ENCODE data around the gene CASK.

CASK gene

DNA sequence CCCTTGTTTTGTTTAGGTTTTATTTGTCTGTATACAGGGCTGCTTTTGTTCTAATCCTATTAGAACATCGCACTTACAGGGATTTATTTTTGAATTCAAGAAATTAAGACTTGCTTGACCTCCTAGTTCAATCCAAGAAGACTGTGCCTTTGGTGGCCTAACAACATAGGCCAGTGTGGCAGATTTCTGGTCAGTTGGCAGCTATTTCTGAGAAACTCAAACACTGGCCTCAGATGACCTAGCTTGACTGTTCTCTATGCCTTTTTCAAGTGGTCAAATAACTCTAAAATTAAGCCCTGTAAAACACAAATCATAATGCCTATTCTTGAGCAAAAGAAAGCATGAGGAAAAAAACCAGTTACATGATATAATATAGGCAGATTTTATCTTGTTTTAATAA, 323.8 kb downstream of the CASK start:
- CTCF ChIA-PET, result no interaction called here
- TF ChIP-seq, protein P1, sequence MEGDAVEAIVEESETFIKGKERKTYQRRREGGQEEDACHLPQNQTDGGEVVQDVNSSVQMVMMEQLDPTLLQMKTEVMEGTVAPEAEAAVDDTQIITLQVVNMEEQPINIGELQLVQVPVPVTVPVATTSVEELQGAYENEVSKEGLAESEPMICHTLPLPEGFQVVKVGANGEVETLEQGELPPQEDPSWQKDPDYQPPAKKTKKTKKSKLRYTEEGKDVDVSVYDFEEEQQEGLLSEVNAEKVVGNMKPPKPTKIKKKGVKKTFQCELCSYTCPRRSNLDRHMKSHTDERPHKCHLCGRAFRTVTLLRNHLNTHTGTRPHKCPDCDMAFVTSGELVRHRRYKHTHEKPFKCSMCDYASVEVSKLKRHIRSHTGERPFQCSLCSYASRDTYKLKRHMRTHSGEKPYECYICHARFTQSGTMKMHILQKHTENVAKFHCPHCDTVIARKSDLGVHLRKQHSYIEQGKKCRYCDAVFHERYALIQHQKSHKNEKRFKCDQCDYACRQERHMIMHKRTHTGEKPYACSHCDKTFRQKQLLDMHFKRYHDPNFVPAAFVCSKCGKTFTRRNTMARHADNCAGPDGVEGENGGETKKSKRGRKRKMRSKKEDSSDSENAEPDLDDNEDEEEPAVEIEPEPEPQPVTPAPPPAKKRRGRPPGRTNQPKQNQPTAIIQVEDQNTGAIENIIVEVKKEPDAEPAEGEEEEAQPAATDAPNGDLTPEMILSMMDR (IDR thresholded peaks at IDR 0.05; ENCODE audit: control extremely low read depth, extremely low read depth, low read depth, missing control alignments), result no peak
- POLR2A ChIA-PET, result no interaction called here
- DNase-seq (ENCODE audit: extremely low spot score), result no peak

DNA sequence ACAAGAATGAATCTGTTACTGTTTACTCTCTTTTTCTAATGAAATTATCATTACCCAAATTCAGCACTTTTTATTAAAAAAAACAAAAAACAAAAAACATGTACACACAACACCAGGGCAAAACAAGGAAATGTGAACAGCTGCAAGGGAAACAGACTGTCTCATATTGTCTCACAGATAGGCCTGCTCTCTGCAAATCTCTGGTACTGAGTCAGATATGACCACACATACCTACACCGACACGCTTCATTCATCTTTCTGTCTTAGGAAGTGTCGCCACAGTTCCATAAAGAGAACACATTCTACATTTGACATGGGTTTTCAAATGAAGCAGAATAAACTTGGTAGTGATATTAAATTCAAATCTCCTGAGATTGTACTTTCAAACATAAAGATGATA, 326.8 kb downstream of the CASK start:
- POLR2A ChIA-PET, result no interaction called here
- DNase-seq (ENCODE audit: extremely low spot score), result peak; percentile 35
- TF ChIP-seq, protein P1 (IDR thresholded peaks at IDR 0.05; ENCODE audit: control extremely low read depth, extremely low read depth, low read depth, missing control alignments), result no peak
- CTCF ChIA-PET, result interaction anchor here (1.0 kb wide), 1 partner anchor 163 kb away, joined by 3 read pairs; no protein-coding TSS in a partner anchor

DNA sequence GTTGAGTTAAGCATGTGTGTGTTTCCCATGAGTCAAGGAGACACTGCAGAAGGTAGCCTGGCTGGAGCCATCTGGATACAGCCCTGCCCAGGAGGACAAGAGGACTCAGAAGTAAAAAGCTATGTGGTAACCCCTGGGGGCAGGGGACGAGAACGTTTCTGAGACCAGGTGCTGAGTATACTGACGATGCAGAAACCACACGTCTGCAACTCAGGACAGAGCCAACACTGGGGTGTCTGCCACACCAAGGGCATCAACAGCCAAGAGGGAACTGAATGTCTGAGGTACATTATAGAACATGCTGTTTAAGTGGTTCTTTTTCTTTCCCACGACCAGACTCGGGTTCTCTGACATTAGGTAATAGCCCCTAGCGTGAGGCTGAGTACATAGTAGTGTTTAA, 328.7 kb downstream of the CASK start:
- TF ChIP-seq, protein P1 (IDR thresholded peaks at IDR 0.05; ENCODE audit: control extremely low read depth, extremely low read depth, low read depth, missing control alignments), result no peak
- POLR2A ChIA-PET, result no interaction called here
- CTCF ChIA-PET, result no interaction called here
- DNase-seq (ENCODE audit: extremely low spot score), result no peak

DNA sequence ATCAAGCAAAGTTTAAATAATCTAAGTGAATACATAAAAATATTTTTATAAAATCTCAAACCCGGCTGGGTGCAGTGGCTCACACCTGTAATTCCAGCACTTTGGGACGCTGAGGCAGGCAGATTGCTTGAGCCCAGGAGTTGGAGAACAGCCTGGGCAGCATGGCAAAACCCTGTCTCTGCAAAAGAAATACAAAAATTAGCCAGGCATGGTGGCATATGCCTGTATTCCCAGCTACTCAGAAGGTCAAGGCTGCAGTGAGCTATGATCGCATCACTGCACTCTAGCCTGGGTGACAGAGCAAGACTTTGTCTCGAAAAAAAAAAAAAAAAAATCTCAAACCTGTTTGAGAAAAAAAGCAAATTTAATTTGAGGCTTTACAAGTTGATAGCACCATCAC, 331.4 kb downstream of the CASK start:
- no peak for DNase-seq (ENCODE audit: extremely low spot score)
- POLR2A ChIA-PET, result no interaction called here
- TF ChIP-seq, protein P1 (IDR thresholded peaks at IDR 0.05; ENCODE audit: control extremely low read depth, extremely low read depth, low read depth, missing control alignments), result no peak
- CTCF ChIA-PET, result no interaction called here

DNA sequence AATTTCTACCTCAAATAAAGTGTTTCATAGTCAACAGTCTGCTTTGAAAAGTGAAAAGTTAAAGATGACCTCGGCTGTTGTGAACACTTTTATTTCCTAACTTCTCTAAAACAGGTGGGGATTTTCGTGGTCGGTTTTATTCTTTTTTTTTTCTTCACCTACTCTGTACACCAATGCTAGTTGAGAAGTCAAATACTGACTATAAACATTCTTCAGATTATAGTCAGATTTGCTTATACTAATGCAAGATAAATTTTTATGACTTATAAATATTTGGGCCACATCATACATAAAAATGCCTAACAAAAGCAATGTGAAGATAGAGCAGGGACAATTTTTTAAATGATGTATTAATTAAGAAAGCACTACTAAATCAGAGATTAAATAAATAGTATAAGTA, 332.7 kb downstream of the CASK start:
- POLR2A ChIA-PET, result no interaction called here
- CTCF ChIA-PET, result no interaction called here
- no peak for DNase-seq (ENCODE audit: extremely low spot score)
- TF ChIP-seq, protein P1 (IDR thresholded peaks at IDR 0.05; ENCODE audit: control extremely low read depth, extremely low read depth, low read depth, missing control alignments), result no peak

DNA sequence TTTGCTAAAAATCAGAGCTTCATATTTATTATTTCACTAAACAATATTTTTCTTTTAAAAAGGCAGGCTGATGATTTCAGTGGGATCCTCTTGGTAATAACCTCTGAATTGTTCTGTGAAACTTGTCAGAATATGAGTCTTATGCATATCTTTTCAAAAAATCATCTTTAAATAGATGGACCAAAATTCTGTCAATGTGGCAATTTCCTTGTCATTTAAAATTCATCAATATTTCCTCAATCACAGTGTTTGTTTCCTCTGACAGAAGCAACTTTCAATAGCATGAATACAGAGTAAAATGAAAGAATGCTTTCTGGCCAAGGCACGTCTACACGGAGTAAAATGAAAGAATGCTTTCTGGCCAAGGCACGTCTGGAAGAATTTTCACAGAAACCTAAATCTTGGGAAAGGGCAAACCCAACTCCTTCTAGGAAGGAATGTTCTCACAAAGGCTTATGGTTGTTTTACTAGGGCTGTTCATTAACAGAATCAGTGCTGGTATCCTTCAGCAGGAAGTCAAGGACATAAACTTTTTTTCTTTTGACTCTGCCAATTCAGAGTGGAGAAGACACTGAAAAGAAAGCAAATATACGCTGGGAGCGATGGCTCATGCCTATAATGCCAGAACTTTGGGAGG, 333.6 kb downstream of the CASK start:
- TF ChIP-seq, protein P1 (IDR thresholded peaks at IDR 0.05; ENCODE audit: control extremely low read depth, extremely low read depth, low read depth, missing control alignments), result no peak
- ChIA-PET POLR2A (no interaction called here), CTCF (no interaction called here)
- no peak for DNase-seq (ENCODE audit: extremely low spot score)

DNA sequence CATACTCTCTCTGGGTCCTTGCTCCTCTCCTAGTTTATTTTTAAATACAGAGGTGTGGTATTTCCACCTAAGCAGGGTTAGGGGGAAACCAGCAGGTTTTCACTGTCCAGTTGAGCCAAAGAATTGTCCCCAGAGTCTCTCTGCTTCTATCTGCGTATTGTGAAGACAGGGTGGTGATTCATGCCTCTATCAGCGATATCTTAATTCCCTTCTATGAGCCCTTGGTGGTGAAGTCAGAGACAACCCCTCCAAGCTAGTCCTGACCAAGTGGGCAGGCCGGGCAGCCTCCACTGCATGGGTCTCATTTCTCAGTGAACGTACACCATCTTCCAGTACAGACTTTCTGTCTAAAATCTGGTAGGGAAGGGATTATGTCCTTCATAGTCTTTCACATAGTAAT, 335.1 kb downstream of the CASK start:
- DNase-seq (ENCODE audit: extremely low spot score), result no peak
- TF ChIP-seq, protein P1 (IDR thresholded peaks at IDR 0.05; ENCODE audit: control extremely low read depth, extremely low read depth, low read depth, missing control alignments), result no peak
- ChIA-PET CTCF (no interaction called here), POLR2A (no interaction called here)
